Kidney (tissue), 14 donors: ENCODE results near the gene PTGIS. TPM values are rescaled to one million over a fixed set of nuclear protein-coding genes. Genes with fewer than 3 reads are reported as not detected.

Experiments
- DNase-seq, 5 donors: peaks; one replicate each; pipeline ENCODE4 v3.0.0-alpha.2; 2013 to 2020
- FAIRE-seq: peaks from 2 replicates; lab custom pipeline; 2012; peaks lifted over from hg19 to GRCh38; lab: Jason Lieb, UNC
- H3K27ac ChIP-seq, 2 donors: one replicate each; pipeline ENCODE4 v1.7.0; 2013; ENCODE audit warnings: low read depth in 2 of 2, low read length in 2 of 2, inconsistent platforms in 1 of 2
- H3K27me3 ChIP-seq: one replicate; pipeline ENCODE4 v1.7.1; 2013; ENCODE audit warnings: low read length, inconsistent platforms; ENCODE audit not compliant: control insufficient read depth, insufficient read depth
- H3K36me3 ChIP-seq, 3 donors: one replicate each; pipeline versions ENCODE4 v1.7.0 to v1.7.1; 2013; ENCODE audit warnings: low read length in 3 of 3, control low read depth in 1 of 3, inconsistent platforms in 1 of 3; ENCODE audit not compliant: insufficient read depth in 3 of 3, control insufficient read depth in 2 of 3
- H3K4me1 ChIP-seq, 3 donors: one replicate each; pipeline versions ENCODE4 v1.7.0 to v1.7.1; 2013; ENCODE audit warnings: low read length in 3 of 3, inconsistent platforms in 1 of 3, low read depth in 1 of 3; ENCODE audit not compliant: control insufficient read depth in 2 of 3, insufficient read depth in 2 of 3
- H3K4me3 ChIP-seq, 3 donors: one replicate each; pipeline versions ENCODE4 v1.7.0 to v1.8.1; 2013; ENCODE audit warnings: low read length in 3 of 3, control low read depth in 1 of 3, inconsistent platforms in 1 of 3
- H3K9ac ChIP-seq, 3 donors: one replicate each; pipeline versions ENCODE4 v1.7.0 to v1.7.1; 2013; ENCODE audit warnings: low read length in 3 of 3, control low read depth in 1 of 3, inconsistent platforms in 1 of 3
- H3K9me3 ChIP-seq, 3 donors: one replicate each; pipeline versions ENCODE4 v1.7.0 to v1.7.1; 2013; ENCODE audit warnings: low read length in 3 of 3, control low read depth in 1 of 3, inconsistent platforms in 1 of 3; ENCODE audit not compliant: control insufficient read depth in 2 of 3, insufficient read depth in 1 of 3
- CTCF ChIP-seq: IDR thresholded peaks from 3 replicates; pipeline ENCODE4 v1.5.1; 2012; ENCODE audit warnings: mild to moderate bottlenecking, moderate library complexity, borderline replicate concordance; ENCODE audit not compliant: insufficient read depth; ENCODE audit errors: extremely low read depth
- intact Hi-C: fragments of 100-400 bp; cut with DNase I; formaldehyde crosslinking; loops from one replicate; pipeline ENCODE4 v1.11.1; 2022
- polyA plus RNA-seq: library from polyadenylated mRNA; stranded (reverse); fragments of 350-450 nt; fragmentation: Illumina TruSeq; extraction: RNeasy Lipid Tissue Mini Kit (QIAGEN cat#74804); gene quantifications from one replicate; pipeline ENCODE4 v1.2.3, GENCODE V29; 2014; ENCODE audit warnings: low read depth, low replicate concordance; ENCODE audit not compliant: insufficient read depth
- total RNA-seq: library from RNA; stranded (reverse); fragmentation: NEBNext Ultra II Directional; extraction: Animal tissue kit (Norgen Biotek cat#: 25700); gene quantifications from one replicate; pipeline ENCODE4 v1.2.1, GENCODE V29; 2021
- donor health status: control.
- donor health status: control.
- donor health status: control.
- donor health status: control.
- donor health status: control.
- donor health status: DM: yes; HTN: yes; CAD: no.
- donor health status: Normal renal cell carcinoma (clear cell type).

PTGIS gene
- total and polyA plus RNA-seq, 2 donors from 2014 or later = 3.1 to 24.1 TPM

- Histone ChIP-seq H3K27me3 (no peaks in the 10 kb centered on the region), H3K4me1 (no peaks in the 10 kb centered on the region), H3K36me3 (no peaks in the 10 kb centered on the region), H3K9ac (no peak overlapping the region), H3K27ac (no peak overlapping the region), H3K9me3 (no peaks in the 10 kb centered on the region), H3K4me3 (no peak overlapping the region)
- intact Hi-C loops = no loop called here
- no peak for DNase-seq
- TF ChIP-seq CTCF = no peak
- no peak for FAIRE-seq
These were observed 71.2 kb downstream of the PTGIS start for GRCh38 chr20:49496553-49497397.

- intact Hi-C loops = no loop called here
- Histone ChIP-seq H3K4me3 (no peak overlapping the region), H3K9ac (no peak overlapping the region), H3K9me3 (no peaks in the 10 kb centered on the region), H3K27me3 (no peaks in the 10 kb centered on the region), H3K36me3 (no peaks in the 10 kb centered on the region), H3K4me1 (no peaks in the 10 kb centered on the region), H3K27ac (no peak overlapping the region)
- FAIRE-seq (no peak), DNase-seq (no peak)
- no peak for TF ChIP-seq CTCF
These were observed 71.9 kb downstream of the PTGIS start for GRCh38 chr20:49496043-49496442.

- intact Hi-C loops = no loop called here
- FAIRE-seq (no peak), DNase-seq (no peak)
- Histone ChIP-seq H3K9ac (no peak overlapping the region), H3K4me1 (no peaks in the 10 kb centered on the region), H3K27ac (no peak overlapping the region), H3K4me3 (no peak overlapping the region), H3K36me3 (no peaks in the 10 kb centered on the region), H3K27me3 (no peaks in the 10 kb centered on the region), H3K9me3 (no peaks in the 10 kb centered on the region)
- no peak for TF ChIP-seq CTCF
These were observed 77.2 kb downstream of the PTGIS start for GRCh38 chr20:49490689-49491088.

GRCh38 chr20:49489688-49490087, 78.2 kb downstream of the PTGIS start:
- intact Hi-C loops = no loop called here
- no peak for FAIRE-seq
- no peaks in the 10 kb centered on the region for H3K27me3 ChIP-seq

More at GRCh38 chr20:49489688-49490087, 78.2 kb downstream of the PTGIS start:
- H3K36me3 ChIP-seq = no peaks in the 10 kb centered on the region
- H3K9me3 ChIP-seq = no peaks in the 10 kb centered on the region
- no peak overlapping the region for H3K4me3 ChIP-seq
- DNase-seq = no peak
- no peaks in the 10 kb centered on the region for H3K4me1 ChIP-seq
- no peak overlapping the region for H3K9ac ChIP-seq
- no peak for TF ChIP-seq CTCF
- H3K27ac ChIP-seq = no peak overlapping the region
